Middle frontal gyrus (tissue), 1 donor: Measurements from ENCODE around the gene NOXA1.

Experiments
- DNase-seq: peaks from one replicate; pipeline ENCODE4 v3.0.0-alpha.2; 2015; ENCODE audit warnings: low spot score; ENCODE audit errors: extremely low spot score

Gene NOXA1

DNA sequence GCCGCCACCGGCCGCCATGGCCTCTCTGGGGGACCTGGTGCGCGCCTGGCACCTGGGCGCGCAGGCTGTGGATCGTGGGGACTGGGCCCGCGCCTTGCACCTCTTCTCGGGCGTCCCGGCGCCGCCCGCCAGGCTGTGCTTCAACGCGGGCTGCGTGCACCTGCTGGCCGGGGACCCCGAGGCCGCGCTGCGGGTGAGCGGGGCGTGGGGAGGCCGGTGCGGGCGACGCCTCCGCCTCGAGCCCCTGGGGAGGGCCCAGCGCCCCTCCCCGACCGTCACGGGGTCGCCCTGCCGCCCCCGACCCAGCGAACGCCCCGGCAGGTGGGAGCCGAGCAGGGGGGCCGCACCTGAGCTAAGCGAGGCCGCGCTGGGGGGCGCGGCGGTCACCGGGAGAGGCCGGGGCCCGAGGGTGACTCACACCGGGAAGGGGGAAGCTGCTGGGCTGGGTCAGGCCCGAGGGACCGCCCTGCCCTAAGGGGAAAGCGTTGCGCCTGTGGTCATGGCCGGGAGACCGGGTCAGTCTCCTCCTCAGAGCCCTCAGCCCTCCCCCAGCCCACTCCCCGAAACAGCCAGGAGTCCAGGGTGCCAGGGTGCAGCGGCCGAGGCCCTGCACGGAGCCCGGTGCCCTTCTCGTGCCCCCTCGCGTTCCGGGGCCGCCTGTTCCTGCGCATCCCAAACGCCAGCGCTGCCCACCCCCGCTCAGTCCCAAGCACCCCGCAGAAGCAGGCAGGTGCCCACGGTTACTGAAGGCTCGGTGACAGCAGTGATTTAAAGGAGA lies 510 bp downstream of the NOXA1 start:
- no peak for DNase-seq

DNA sequence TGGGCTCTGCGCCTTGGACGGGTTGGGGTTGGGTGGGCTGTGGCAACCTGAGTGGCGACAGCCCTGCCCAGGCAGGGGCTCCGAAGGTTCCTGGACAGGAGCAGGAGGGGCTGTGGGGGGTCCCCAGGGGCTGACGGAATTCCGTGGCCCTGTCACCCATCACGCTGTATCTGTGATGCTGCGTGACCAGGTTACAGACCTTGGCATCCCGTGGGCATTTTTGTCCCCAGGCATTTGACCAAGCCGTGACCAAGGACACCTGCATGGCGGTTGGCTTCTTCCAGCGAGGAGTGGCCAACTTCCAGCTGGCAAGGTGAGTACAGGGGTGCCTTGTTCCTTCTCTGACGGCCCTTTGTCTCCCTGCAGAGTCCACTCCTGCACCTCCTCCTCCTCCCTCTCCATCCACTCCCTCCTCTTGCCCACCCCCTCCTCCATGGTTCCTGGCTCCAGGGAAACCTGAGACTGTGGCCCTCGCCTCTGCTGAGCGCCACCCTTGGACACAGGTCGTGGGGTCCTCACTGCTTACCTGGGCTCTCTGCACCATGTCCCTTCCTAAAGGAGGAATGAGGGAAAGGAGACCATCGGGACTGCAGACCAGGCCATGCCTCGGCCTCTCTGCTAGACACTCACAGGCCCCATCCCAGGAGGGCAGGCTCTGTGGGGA lies 3.0 kb downstream of the NOXA1 start:
- no peak for DNase-seq

DNA sequence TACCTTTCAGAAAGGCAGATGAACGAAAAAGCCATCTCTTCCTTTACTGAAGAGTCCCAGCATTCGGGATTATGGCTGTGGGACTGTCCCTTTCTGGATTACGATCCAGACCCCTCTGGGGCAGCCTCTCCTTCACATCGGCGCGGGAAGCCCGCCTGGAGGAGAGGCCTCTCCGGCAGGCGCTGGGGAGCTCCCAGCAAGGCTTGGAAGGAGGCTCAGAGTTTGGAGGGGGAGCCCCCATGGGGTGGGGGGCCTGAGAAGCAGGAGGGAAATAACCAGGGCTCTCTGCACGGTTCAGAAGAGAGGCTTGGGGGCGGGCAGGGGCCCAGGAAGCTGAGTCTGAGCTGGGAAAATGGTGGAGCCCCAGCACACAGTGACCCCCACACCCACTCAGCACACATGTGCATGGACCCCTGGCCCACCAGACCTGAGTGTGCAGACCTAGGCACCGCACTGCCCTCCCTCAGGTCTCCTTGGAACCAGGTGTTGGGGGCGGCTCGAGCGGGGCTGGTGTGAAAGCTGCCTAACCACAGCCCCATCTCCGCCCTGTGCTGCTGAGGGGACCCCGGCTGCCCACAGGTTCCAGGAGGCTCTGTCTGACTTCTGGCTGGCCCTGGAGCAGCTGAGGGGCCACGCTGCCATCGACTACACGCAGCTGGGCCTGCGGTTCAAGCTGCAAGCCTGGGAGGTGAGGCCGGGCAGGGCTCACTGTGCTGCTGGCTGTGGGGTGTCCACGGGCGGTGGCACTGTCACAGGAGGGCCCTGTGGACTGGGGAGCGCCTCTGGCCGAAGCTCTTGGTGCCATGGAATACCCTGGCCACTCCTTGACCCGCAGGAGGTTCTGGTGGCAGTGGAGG lies 4.5 kb downstream of the NOXA1 start:
- DNase-seq = no peak

DNA sequence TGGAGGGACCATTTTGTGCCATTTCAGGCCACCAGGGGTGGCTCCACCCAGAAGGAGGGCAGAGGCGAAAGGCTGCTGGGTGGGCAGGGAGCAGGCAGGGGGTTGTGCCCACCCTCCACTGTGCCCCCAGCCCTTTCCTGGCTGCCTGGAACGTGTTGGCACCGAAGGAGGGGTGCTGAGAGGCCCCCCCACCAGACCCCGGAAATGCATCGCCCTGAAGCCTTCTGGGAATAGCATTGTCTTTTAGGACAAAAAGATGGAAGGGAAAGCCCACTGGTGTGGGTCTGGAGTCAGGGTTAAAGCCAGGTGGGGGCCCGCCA lies 5.1 kb downstream of the NOXA1 start:
- no peak for DNase-seq

DNA sequence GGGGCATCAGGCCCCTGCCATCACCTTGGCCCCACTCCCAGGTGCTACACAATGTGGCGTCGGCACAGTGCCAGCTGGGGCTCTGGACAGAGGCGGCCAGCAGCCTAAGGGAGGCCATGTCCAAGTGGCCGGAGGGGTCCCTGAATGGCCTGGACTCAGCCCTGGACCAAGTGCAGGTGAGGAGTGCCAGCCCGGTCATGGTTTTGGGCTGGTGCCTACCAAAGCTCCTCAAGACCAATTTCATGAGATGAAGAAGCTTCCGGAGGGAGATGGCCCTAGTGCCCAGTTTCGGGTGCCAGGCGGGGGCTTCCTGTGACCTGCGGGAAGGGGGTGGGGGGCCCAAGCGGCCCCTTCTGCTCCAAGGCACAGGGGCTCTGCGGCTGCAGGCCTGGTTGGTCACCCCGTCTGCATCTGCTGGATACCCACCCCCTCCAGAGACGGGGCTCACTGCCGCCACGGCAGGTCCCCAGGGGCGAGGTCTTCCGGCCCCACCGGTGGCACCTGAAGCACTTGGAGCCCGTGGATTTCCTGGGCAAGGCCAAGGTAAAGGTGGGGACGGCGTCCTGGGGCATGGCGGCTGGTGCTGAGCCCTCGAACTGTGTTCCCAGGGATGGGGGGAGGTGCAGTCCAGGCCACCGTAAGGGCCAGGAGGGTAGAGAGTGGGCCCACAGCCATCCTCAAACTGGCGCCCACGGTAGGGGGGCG lies 5.8 kb downstream of the NOXA1 start:
- no peak for DNase-seq

DNA sequence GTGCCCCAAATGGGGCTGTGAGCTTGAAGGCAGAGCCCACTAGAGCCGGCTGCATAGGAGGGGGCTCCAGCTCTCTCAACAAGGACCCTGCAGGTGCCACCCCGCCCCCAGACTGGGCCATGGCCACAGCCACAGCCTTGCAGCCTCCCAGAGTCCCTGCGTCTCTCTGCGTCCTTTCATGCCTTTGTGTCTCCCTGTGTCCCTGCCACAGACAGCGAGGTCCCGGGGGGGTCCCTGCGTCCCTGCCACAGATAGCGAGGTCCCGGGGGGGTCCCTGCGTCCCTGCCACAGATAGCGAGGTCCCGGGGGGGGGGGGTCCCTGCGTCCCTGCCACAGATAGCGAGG lies 6.3 kb downstream of the NOXA1 start:
- no peak for DNase-seq

DNA sequence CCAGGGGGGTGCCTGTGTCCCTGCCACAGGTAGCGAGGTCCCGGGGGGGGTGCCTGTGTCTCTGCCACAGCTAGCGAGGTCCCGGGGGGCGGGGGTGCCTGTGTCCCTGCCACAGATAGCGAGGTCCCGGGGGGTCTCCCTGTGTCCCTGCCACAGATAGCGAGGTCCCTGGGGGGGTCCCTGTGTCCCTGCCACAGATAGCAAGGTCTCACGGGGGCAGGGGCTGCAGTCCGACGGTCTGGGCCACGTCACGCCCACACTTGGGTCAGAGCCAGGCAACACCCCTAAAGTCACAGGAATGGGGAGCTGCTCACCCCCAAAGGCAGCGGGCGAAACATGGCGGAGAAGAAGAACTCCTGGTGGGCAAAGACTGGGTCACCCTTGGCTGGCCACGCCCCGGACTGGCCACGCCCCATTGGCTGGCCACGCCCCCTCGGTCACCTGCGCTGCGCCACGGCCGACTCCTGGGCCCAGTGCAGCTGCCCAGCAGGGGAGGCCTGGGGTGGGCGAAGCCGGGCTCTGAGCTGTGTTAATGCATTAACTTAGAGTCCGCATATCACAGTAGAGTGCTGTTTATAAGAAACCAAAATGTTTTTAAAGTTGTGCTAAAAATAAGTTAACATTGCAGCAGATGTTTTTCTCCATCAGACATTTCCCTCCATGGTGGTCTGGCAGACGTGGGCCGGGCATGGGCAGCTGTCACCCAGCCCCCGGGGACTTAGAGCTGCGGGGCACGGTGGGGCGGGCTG lies 7.0 kb downstream of the NOXA1 start:
- no peak for DNase-seq

DNA sequence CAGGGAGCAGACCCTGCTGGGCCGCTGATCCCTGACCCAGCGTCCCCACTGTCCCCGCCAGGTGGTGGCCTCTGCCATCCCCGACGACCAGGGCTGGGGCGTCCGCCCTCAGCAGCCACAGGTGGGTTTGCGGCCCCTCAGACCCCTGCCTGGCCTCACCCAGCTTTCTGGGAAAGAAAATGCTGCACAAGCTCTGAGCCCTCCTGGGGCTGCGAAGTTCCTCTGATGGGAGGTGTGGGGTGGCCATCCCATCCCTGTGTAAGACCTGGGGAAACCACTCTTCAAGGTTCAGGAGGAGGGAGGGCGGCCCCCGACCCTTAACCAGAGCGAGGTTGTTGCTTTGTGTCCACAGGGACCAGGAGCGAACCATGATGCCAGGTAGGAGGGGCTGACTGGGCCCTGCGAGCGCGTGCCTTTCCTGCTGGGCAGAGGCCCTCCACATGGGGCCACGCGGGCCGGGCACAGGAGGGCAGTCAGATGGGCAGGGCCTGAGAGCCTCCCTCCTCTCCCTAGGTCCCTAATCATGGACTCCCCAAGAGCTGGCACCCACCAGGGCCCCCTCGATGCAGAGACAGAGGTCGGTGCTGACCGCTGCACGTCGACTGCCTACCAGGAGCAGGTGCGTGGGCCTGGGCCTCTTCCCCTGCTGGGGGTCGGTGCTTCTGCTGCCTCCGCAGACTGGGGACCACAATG lies 7.7 kb downstream of the NOXA1 start:
- no peak for DNase-seq

DNA sequence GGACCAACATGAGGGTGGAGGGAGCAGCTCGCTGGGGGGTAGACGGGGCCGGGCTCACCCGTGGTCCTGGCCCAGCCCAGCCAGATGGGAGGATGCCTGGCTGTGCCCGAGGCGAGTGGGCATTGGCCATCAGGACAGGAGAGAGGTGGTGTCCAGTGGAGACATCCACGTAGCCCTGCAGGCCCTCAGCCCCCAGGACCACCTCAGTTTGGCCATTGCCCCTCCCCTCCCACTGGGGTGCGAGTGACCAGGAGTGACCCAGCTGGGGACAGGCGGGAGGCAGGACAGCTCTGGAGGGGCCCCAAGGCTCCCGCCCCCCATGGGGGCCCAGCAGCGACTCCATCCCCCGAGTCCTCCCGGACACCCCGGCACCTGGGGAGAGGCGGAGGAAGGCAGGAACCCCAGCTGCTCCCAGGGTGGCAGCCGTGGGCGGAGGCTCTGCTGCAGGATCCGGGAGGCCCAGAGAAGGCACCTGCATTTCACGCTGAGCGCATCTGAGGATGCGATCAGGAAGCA lies 8.3 kb downstream of the NOXA1 start:
- DNase-seq = no peak

DNA sequence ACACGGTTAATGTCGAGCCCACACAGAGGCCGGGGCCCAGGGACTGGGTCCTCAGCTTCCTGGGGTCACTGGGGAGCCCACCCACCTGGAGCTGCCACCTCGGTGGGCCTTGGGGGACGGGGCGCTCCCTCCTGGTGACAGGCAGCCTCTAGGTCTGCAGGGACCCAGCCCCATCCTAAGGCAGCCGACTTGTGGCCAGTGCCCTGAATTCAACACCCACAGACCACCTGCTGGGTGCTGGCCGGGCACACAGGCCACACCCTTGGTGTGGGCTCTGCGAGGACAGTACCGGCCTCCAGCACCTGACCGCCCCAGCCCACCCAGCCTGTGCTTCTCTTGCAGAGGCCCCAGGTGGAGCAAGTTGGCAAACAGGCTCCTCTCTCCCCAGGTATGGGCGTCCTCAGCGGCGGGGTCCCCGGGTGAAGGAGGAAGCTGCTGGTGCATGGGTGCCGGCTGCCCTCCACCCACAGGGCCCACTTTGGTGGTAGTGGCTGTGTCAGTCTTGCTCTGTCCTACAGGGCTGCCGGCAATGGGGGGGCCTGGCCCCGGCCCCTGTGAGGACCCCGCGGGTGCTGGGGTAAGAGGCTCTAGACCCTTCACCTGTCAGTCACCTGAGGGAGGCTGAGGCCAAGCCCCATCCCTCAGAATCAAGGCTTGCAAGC lies 9.6 kb downstream of the NOXA1 start:
- no peak for DNase-seq

DNA sequence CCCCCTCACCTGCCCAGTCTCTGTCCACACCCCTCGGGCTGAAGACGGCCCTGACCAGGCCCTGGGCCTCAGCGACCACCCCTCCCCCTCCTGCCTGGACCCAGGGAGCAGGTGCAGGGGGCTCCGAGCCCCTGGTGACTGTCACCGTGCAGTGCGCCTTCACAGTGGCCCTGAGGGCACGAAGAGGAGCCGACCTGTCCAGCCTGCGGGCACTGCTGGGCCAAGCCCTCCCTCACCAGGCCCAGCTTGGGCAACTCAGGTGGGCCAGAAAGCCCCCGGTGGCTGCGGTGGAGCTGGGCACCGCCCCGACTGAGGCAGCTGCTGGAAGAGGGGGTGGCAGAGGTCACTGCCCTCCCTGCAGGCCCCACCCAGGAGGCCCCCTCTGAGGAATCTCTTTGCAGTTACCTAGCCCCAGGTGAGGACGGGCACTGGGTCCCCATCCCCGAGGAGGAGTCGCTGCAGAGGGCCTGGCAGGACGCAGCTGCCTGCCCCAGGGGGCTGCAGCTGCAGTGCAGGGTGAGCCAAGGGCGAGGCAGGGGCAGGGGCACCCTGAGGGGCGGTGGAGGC lies 10.2 kb downstream of the NOXA1 start:
- no peak for DNase-seq

DNA sequence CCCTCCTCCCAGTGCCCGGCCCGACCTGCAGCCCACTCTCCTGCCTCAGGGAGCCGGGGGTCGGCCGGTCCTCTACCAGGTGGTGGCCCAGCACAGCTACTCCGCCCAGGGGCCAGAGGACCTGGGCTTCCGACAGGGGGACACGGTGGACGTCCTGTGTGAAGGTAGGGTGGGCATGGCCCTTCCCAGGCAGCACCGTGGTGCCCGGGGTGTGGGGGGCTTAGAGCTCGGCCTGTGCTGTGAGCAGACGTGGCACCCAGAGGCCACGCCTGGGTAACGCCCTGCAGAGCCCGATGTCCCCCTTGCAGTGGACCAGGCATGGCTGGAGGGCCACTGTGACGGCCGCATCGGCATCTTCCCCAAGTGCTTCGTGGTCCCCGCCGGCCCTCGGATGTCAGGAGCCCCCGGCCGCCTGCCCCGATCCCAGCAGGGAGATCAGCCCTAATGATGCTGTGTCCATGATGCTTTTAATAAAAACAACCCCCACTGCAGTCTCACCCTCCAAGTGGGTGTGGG lies 10.8 kb downstream of the NOXA1 start:
- no peak for DNase-seq

DNA sequence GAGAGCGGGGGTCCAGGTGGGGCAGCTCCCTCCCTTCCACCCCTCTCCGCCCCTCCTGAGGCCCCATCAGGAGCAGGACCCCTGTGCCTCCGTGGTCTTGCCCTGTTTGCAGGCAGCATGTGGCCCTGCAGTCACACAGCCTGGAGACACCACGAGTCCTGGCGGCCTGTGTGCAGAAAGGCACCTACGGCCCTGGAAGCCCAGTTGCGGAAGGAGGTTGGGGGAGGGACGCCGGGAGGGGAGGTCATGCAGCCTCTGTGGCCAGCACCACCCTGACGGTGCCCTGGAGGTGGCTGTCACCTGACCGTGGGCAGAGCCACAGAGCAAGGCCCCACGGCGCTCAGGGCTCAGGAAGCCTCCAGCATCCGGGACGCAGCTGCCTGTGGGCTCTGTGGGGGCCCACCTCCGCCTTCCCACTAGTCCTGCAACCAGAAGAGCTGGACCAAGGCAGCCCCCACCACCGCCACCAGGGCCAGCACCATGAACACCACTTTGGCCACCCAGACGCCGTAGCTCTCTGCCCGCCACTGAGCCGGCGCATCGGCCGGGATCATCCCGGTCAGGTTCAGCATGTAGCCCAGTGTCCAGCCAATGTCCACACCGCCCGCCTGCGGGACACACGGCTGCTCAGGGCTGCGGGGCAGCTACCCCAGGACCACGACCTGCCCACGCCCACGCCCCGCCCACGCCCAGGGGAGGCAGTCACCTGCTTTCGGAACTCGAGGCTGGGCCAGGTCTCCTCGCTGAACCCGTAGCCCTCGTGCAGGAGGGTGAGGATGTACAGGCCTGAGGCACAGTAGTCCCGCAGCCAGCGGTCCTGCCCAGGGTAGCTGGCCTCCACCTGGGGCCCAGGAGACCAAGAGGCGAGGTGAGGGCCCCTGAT lies 11.5 kb downstream of the NOXA1 start:
- no peak for DNase-seq

DNA sequence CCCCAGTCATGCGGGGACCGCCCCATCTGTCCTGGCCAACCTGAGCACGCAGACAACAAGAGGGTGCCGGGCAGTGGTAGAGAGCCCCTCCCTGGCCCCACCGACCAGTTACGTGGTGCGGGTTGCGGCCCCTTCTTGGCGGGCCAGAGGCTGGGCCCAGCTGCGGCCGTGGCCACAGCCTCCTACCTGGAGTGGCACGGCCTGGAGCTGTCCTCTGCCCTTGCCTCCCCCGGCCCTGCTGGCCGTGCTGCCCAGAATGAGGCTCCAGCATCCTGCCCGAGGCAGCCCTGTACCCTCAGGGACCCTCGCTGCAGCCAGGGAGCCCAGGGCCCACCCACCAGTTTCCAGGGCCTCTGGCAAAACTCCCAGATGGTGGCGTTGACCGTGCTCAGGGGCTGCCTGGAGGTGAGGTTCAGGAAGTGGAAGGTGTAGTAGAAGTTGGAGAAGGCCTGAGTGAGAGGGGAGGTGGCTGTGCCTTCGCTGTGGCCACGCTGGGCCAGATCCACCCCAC lies 12.2 kb downstream of the NOXA1 start:
- DNase-seq = no peak

DNA sequence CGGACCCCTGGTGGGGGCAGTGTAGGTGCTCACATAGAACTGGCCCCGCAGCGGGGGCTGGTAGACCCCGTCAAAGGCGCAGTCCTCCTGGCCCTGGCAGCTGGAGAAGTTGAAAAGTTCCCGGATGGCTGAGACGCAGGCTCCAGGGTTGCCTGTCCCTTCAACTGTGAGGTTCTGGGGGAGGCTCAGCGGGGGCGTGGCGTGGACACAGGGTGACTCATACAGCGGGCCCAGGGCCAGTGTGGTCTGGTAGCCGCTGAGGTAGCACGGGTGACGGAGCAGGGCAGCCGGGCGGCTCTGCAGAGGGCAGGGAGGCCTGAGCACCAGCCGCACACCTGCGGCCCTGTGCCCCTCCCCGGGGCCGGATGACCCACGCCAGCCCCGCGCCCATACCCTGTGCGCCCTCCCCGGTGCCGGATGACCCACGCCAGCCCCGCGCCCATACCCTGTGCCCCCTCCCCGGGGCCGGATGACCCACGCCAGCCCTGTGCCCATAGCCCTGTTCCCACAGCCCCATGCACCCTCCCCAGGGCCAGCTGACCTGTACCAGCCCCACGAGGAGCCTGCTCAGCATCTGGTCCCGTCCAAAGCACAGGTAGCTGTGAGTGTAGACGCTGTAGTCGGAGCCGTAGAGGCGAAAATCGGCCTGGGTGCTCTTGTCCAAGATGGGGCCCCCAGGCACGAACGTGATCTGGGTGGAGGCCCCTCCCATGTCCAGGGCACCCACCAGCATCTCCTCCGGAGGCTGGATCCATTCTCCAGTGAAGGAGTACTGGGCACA lies 13.0 kb downstream of the NOXA1 start:
- no peak for DNase-seq

DNA sequence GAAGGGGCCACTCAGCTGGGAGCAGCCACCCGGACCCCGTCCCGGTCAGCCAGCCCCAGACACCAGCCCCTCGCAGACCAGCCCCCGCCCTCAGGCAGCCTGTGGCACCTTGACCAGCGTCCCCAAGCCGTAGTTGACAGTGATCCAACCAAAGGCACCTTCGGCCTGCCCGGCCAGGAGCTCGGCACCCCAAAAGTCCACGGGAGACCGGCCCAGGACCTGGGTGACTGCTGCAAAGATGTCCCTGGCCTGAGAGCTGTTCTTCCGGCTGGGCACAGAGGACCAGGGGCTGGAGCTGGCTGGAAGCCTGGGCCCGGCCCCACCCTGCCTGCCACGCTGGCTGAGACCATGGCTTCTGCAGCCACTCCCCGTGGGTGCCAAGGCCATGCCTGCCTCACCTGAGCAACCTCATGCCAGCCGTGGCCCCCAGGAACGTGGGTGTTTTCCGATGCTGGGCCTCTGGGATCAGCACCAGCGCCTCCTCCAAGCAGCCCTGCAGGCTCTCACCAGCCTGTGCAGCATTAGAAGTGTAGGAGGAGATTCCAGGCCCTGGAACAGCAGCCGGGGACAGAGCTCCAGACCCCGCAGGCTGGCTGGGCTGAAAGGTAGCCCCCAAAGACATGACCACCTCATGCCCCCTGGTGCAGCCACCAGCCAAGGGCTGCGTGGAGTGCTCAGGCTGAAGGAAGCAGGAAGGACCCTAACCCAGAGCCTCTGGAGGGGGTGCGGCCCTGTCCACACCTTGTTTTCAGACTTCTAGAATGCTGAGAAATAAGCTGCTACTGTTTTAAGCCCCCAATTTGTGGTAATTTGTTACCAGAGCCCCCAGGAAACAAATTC lies 13.8 kb downstream of the NOXA1 start:
- DNase-seq = no peak
